Measurements from ENCODE around the gene CD69.
"Not testable (repeated sequence)": the region's sequence is repeated elsewhere in the genome, so short reads cannot be mapped to it uniquely, and the experiment has no call there.

CD69 gene

DNA sequence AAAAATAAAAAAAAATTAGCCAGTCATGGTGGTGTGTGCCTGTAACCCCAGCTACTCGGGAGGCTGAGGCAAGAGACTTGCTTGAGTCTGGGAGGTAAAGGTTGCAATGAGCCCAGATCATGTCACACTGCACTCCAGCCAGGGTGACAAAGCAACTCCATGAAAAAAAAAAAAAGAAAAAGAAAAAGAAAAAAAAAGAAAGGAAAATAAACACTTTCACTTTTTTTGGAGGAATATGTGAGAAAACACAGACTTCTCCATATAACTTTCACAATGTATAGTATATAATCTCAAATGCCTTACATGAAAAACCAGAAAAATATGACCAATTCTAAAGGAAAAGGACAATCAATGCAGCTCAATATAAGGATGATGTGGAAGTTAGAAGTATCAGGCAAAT lies 36.7 kb downstream of the CD69 start:
- H3K4me3 ChIP-seq (ENCODE audit: insufficient read depth, low read depth, low read length), result no peak overlapping the region
- WGBS, 2 experiments, result 67 to 96% methylated on average over 1 of the region's 1 CpG
- no peak overlapping the region for H3K27ac ChIP-seq (ENCODE audit: insufficient read depth, low read depth, low read length, poor library complexity, severe bottlenecking)

DNA sequence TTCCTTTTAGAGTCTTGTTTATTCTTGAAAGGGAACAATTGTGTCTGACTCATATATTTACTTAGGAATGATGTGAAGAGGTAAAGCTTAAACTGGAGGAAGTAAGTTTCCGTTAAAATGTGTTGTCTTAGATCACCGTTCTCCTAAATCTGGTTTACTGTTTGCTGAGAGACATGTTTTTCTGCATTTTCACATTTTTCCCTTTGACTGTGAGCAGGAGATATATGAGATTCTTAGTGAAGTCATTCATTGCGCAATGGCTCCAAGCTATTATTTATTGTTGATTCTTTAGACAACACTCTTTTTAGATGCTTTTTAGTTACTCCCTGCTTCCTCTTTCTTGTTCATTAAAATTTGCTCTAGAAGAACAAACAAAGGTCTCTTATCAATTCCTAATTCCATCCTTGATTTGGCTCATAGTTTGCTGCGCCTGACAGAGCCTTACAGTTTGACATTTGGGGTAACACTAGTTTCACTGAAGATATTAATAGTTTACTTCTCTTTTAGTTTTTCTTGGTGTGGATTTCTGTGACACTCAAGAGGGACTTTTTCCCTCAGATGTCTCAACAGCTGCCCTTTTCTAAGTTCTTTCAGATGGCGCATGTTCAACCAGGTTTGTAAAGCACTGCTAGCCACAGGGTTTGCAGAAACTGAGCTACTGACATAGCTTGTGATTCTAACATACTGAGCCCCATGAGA lies 39.2 kb downstream of the CD69 start:
- Histone ChIP-seq H3K27ac (ENCODE audit: insufficient read depth, low read depth, low read length, poor library complexity, severe bottlenecking) (no peak overlapping the region), H3K9me3 (ENCODE audit: control insufficient read depth, low read length) (no peaks in the 10 kb centered on the region), H3K36me3 (ENCODE audit: control insufficient read depth, insufficient read depth, low read length) (no peaks in the 10 kb centered on the region), H3K27me3 (ENCODE audit: control insufficient read depth, insufficient read depth, low read length, poor library complexity, severe bottlenecking) (no peaks in the 10 kb centered on the region), H3K4me1 (ENCODE audit: control insufficient read depth, insufficient read depth, low read length) (no peaks in the 10 kb centered on the region), H3K4me3 (ENCODE audit: insufficient read depth, low read depth, low read length) (no peak overlapping the region)
- 91 to 95% methylated on average over 4 to 5 of the region's 5 CpGs for WGBS, 2 experiments

More for the DNA sequence above, 36.7 kb downstream of the CD69 start:
- no peaks in the 10 kb centered on the region for H3K9me3 ChIP-seq (ENCODE audit: control insufficient read depth, low read length)
- no peaks in the 10 kb centered on the region for H3K4me1 ChIP-seq (ENCODE audit: control insufficient read depth, insufficient read depth, low read length)
- H3K27me3 ChIP-seq (ENCODE audit: control insufficient read depth, insufficient read depth, low read length, poor library complexity, severe bottlenecking), result no peaks in the 10 kb centered on the region
- H3K36me3 ChIP-seq (ENCODE audit: control insufficient read depth, insufficient read depth, low read length), result no peaks in the 10 kb centered on the region

DNA sequence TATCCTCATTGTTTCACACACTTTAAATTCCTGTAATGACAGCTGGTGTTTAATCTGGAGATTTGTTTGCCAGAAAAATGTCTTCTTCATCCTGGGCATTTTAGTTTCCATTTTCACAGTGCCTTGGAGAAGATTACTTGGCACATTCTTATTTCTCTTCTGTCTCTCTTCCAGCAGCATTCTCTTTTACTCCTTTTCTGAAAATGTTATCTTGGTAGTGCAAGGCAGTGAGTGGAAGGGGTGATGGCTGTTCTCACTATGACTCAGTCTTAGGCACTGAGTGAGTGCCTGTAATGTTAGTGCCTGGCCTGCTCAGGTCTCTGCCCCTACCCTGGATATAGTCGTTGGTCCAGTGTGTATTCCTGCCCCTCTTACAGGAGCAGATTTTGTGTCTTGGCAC lies 40.9 kb downstream of the CD69 start:
- no peaks in the 10 kb centered on the region for H3K36me3 ChIP-seq (ENCODE audit: control insufficient read depth, insufficient read depth, low read length)
- H3K27ac ChIP-seq (ENCODE audit: insufficient read depth, low read depth, low read length, poor library complexity, severe bottlenecking), result no peak overlapping the region
- H3K4me1 ChIP-seq (ENCODE audit: control insufficient read depth, insufficient read depth, low read length), result no peaks in the 10 kb centered on the region
- 0% methylated on average over 1 of the region's 1 CpG for whole genome bisulfite sequencing, 2 experiments
- no peaks in the 10 kb centered on the region for H3K9me3 ChIP-seq (ENCODE audit: control insufficient read depth, low read length)
- no peaks in the 10 kb centered on the region for H3K27me3 ChIP-seq (ENCODE audit: control insufficient read depth, insufficient read depth, low read length, poor library complexity, severe bottlenecking)
- no peak overlapping the region for H3K4me3 ChIP-seq (ENCODE audit: insufficient read depth, low read depth, low read length)

DNA sequence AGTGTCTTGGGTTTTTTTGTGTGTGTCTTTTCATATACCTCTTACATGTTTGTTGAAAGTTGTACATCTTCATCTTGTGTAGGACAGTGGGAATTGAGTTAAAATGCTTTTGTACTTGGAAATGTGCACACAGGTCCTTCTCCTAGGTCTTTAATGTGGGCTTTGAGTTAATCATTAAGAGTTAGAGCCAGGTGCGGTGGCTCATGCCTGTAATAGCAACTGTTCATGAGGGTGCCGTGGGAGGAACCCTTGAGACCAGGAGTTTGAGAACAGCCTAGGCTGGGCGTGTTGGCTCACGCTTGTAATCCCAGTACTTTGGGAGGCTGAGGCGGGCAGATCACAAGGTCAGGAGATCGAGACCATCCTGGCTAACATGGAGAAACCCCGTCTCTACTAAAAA lies 41.7 kb downstream of the CD69 start:
- no peak overlapping the region for H3K27ac ChIP-seq (ENCODE audit: insufficient read depth, low read depth, low read length, poor library complexity, severe bottlenecking)
- H3K4me3 ChIP-seq (ENCODE audit: insufficient read depth, low read depth, low read length), result no peak overlapping the region
- H3K4me1 ChIP-seq (ENCODE audit: control insufficient read depth, insufficient read depth, low read length), result no peaks in the 10 kb centered on the region
- H3K9me3 ChIP-seq (ENCODE audit: control insufficient read depth, low read length), result no peaks in the 10 kb centered on the region
- no peaks in the 10 kb centered on the region for H3K27me3 ChIP-seq (ENCODE audit: control insufficient read depth, insufficient read depth, low read length, poor library complexity, severe bottlenecking)
- H3K36me3 ChIP-seq (ENCODE audit: control insufficient read depth, insufficient read depth, low read length), result no peaks in the 10 kb centered on the region
- WGBS, 2 experiments, result 90 to 92% methylated on average over 7 of the region's 7 CpGs

DNA sequence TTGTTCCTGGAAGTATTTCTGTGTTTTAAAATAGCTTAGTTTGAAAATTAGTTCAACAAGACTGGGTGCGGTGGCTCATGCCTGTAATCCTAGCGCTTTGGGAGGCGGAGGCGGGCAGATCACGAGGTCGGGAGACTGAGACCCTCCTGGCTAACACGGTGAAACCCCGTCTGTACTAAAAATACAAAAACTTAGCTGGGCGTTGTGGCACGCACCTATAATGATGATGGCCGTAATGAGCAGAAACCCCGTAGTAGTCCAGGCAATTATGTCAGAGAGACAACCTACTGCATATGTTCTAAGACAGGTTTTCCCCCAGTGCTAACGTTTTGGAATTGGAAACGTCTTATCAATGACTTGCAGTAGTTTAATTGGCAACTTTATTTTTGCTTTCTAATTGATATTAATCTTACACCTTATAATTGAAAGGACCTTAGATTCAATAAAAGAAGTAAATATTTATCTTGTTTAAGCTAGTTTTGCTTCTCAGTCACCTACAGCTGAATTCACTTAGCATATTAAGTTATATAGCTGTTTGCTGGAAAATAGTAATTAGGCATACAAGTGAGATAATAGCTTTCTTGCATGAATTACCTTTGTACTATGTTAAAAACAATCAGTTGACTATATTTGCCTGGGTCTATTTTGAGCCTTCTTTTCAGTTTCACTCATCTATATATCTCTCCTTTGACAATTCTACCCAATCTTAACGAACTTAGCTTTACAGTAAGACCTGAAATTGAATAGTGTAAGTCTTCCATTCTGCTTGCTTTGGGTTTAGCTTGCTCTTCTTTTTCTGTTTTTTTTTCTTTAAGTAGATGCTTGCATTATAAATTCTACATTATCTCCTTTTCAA lies 43.4 kb downstream of the CD69 start:
- Histone ChIP-seq H3K27me3 (ENCODE audit: control insufficient read depth, insufficient read depth, low read length, poor library complexity, severe bottlenecking) (no peaks in the 10 kb centered on the region), H3K4me1 (ENCODE audit: control insufficient read depth, insufficient read depth, low read length) (no peaks in the 10 kb centered on the region), H3K4me3 (ENCODE audit: insufficient read depth, low read depth, low read length) (no peak overlapping the region), H3K9me3 (ENCODE audit: control insufficient read depth, low read length) (no peaks in the 10 kb centered on the region), H3K36me3 (ENCODE audit: control insufficient read depth, insufficient read depth, low read length) (no peaks in the 10 kb centered on the region), H3K27ac (ENCODE audit: insufficient read depth, low read depth, low read length, poor library complexity, severe bottlenecking) (no peak overlapping the region)
- 93 to 96% methylated on average over 13 to 14 of the region's 15 CpGs for WGBS, 2 experiments

DNA sequence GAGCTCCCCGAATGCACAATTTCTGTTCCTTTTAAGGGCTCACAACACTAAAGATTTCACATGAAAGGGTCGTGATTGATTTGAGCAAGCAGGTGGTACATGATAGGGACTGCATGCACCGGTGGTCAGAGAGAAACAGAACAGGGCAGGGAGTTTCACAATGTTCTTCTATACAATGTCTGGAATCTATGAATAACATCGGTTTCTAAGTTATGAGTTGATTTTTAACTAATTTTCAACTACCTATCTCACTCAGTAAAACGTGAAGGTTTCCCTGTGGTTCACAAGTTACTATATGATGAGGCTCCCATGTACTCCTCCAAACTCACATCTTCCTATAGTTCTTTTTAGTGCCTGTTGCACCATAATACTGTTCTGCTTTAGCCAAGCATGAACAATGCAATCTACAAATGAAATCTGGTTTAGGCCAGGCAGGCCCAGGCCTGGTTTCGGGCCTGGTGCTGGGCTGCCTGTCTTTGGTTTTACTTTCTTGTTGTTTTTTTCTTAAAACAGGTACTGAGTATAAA lies 47.6 kb downstream of the CD69 start:
- H3K36me3 ChIP-seq (ENCODE audit: control insufficient read depth, insufficient read depth, low read length); H3K27ac ChIP-seq (ENCODE audit: insufficient read depth, low read depth, low read length, poor library complexity, severe bottlenecking); H3K4me1 ChIP-seq (ENCODE audit: control insufficient read depth, insufficient read depth, low read length); H3K4me3 ChIP-seq (ENCODE audit: insufficient read depth, low read depth, low read length); H3K9me3 ChIP-seq (ENCODE audit: control insufficient read depth, low read length); H3K27me3 ChIP-seq (ENCODE audit: control insufficient read depth, insufficient read depth, low read length, poor library complexity, severe bottlenecking): not testable (repeated sequence)
- WGBS, 2 experiments, result 82 to 94% methylated on average over 3 to 4 of the region's 6 CpGs

DNA sequence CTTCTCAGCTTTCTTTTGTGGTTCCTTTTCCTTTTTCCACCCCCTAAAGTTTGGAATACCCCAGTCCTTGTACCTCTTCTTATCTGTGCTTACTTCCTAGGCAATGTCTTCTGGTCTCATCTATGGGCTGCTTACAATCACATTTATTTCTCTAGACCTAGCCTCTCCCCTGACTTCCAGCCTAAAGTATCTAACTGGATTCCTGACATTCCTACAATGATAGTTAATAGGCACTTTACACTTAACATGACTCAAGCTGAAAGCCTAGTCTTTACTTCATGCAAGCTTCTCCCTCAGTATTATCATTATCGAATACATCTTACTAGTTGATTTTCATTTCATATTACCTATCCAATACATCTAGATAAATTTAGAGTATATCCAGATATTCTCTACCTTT lies 49.0 kb downstream of the CD69 start:
- H3K27ac ChIP-seq (ENCODE audit: insufficient read depth, low read depth, low read length, poor library complexity, severe bottlenecking), result no peak overlapping the region
- no peaks in the 10 kb centered on the region for H3K4me1 ChIP-seq (ENCODE audit: control insufficient read depth, insufficient read depth, low read length)
- H3K36me3 ChIP-seq (ENCODE audit: control insufficient read depth, insufficient read depth, low read length), result no peaks in the 10 kb centered on the region
- no peaks in the 10 kb centered on the region for H3K27me3 ChIP-seq (ENCODE audit: control insufficient read depth, insufficient read depth, low read length, poor library complexity, severe bottlenecking)
- no peak overlapping the region for H3K4me3 ChIP-seq (ENCODE audit: insufficient read depth, low read depth, low read length)
- 79 to 85% methylated on average over 1 of the region's 1 CpG for WGBS, 2 experiments
- H3K9me3 ChIP-seq (ENCODE audit: control insufficient read depth, low read length), result no peaks in the 10 kb centered on the region

DNA sequence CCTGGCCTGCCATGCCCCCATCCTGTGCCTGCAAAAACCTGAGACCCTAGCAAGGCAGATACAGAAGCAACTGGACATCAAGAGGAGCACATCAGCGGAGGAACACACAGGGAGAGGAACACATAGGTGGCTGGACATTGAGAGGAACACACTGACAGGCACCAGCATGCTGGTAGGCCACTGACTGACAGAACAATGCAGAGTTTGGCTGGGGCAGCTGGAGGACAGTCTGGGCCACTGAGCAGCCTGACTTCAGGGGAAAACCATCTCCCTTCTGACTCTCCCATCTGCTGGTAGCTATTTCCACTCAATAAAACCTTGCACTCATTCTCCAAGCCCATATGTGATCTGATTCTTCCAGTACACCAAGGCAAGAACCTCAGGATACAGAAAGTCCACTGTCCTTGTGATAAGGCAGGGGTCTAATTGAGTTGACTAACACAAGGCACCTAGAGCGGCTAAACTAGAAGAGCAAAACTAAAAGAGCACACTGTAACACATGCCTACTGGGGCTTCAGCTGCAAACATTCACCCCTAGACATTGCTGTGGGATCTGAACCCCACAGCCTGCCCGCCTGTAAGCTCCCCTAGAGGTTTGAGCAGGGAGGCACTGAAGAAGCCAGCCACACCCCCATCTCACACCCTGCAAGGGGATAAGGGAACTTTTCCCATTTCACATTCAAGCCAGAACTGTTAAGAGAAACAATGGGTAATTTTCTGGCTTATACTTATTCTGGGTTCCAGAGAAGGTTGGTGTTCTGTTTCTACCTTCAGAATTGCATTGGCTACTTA lies 49.9 kb downstream of the CD69 start:
- Histone ChIP-seq H3K4me3 (ENCODE audit: insufficient read depth, low read depth, low read length) (no peak overlapping the region), H3K9me3 (ENCODE audit: control insufficient read depth, low read length) (no peaks in the 10 kb centered on the region), H3K27me3 (ENCODE audit: control insufficient read depth, insufficient read depth, low read length, poor library complexity, severe bottlenecking) (no peaks in the 10 kb centered on the region), H3K27ac (ENCODE audit: insufficient read depth, low read depth, low read length, poor library complexity, severe bottlenecking) (no peak overlapping the region), H3K4me1 (ENCODE audit: control insufficient read depth, insufficient read depth, low read length) (no peaks in the 10 kb centered on the region), H3K36me3 (ENCODE audit: control insufficient read depth, insufficient read depth, low read length) (no peaks in the 10 kb centered on the region)
- WGBS, 2 experiments, result 94 to 99% methylated on average over 3 of the region's 3 CpGs

DNA sequence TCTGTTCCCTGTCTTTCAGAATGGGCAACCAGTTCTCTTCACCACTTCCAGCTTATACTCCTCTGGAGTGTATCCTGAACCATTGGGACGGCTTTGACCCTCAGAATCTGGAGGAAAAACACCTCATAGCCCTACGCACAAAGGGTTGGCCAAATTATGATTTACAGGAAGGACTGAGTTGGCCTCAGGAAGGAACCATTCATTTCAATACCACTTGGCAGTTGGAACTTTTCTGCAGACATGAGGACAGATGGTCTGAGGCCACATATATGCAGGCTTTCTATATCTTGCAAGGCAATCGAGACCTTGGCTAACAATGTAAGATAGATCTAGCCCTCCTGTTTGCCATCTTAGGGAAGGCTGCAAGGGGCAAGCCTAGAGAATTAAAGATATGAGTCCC lies 51.8 kb downstream of the CD69 start:
- Histone ChIP-seq H3K27me3 (ENCODE audit: control insufficient read depth, insufficient read depth, low read length, poor library complexity, severe bottlenecking) (no peaks in the 10 kb centered on the region), H3K27ac (ENCODE audit: insufficient read depth, low read depth, low read length, poor library complexity, severe bottlenecking) (no peak overlapping the region), H3K4me3 (ENCODE audit: insufficient read depth, low read depth, low read length) (no peak overlapping the region), H3K4me1 (ENCODE audit: control insufficient read depth, insufficient read depth, low read length) (no peaks in the 10 kb centered on the region), H3K9me3 (ENCODE audit: control insufficient read depth, low read length) (no peaks in the 10 kb centered on the region), H3K36me3 (ENCODE audit: control insufficient read depth, insufficient read depth, low read length) (no peaks in the 10 kb centered on the region)
- WGBS, 2 experiments, result 91 to 94% methylated on average over 3 of the region's 3 CpGs
